Measurements from ENCODE around the gene TBCEL. TPM values are rescaled to one million over a fixed set of nuclear protein-coding genes. Genes with fewer than 3 reads are reported as not detected.

Gene TBCEL
- total RNA-seq, 1 experiment from 2014 or later: 23.6 TPM

DNA sequence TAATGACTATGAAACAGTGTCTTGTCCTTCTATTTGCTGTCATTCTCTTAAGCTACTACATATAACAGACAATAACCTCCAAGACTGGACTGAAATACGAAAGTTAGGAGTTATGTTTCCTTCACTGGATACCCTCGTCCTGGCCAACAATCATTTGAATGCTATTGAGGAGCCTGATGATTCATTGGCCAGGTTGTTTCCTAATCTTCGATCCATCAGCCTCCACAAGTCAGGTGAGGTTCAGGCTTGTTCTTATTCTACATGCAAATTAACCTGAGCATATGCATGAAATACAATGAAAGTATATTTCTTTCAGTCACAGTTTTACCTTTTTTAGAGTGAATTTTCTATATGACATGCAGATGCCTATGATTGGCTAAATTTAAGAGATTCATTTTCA is 31.2 kb downstream of the TBCEL start:
- Mint-ChIP-seq H3K27ac (ENCODE audit: unreplicated experiment) (no peak overlapping the region), H3K9me3 (ENCODE audit: unreplicated experiment) (no peaks in the 10 kb centered on the region), H3K4me1 (ENCODE audit: low read depth, unreplicated experiment) (no peaks in the 10 kb centered on the region), H3K27me3 (ENCODE audit: insufficient read depth, unreplicated experiment) (no peaks in the 10 kb centered on the region), H3K4me3 (ENCODE audit: unreplicated experiment) (no peak overlapping the region), H3K36me3 (ENCODE audit: insufficient read depth, unreplicated experiment) (peaks cover 7% of the 10 kb centered on the region)
- no peaks in the 10 kb centered on the region for H3K27me3 ChIP-seq (replicated peaks; ENCODE audit: control insufficient read depth, insufficient read depth, low read length)
- H3K4me1 ChIP-seq: no peaks in the 10 kb centered on the region
- ChIA-PET POLR2A (no interaction called here), CTCF (no interaction called here)
- no peaks in the 10 kb centered on the region for H3K9me3 ChIP-seq
- no peak overlapping the region for H3K4me3 ChIP-seq (ENCODE audit: low read depth, low read length)
- no peak for DNase-seq
- no peaks in the 10 kb centered on the region for H3K36me3 ChIP-seq (ENCODE audit: control insufficient read depth, insufficient read depth, low read length)
- BruUV-seq (replicated peaks): no TSS peak
- intact Hi-C loops (cut with micrococcal nuclease; ENCODE audit: unreplicated experiment): no loop called here
- TF ChIP-seq, protein P1, sequence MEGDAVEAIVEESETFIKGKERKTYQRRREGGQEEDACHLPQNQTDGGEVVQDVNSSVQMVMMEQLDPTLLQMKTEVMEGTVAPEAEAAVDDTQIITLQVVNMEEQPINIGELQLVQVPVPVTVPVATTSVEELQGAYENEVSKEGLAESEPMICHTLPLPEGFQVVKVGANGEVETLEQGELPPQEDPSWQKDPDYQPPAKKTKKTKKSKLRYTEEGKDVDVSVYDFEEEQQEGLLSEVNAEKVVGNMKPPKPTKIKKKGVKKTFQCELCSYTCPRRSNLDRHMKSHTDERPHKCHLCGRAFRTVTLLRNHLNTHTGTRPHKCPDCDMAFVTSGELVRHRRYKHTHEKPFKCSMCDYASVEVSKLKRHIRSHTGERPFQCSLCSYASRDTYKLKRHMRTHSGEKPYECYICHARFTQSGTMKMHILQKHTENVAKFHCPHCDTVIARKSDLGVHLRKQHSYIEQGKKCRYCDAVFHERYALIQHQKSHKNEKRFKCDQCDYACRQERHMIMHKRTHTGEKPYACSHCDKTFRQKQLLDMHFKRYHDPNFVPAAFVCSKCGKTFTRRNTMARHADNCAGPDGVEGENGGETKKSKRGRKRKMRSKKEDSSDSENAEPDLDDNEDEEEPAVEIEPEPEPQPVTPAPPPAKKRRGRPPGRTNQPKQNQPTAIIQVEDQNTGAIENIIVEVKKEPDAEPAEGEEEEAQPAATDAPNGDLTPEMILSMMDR (IDR thresholded peaks at IDR 0.05; ENCODE audit: insufficient read depth in 1 of 2, low read depth in 1 of 2, low read length in 1 of 2, severe bottlenecking in 1 of 2, unreplicated experiment in 1 of 2): no peak

DNA sequence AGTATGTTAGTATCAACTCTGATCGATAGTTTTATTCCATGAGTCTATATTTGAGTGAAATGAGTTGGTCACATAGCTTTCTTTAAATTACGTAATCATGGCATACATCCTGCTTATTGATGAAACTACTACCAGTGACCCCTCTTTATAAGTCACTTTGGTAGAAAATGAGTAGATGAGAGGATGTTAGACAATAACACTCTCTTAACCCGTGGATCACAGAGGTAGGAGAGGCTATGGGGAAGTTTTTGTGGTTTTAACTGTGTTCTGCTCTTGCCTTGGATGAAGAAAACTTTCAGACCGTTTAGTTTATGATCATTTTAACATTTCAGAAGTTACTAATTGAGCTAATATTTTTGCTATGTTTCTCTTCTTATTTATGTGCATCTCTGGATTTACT is 34.0 kb downstream of the TBCEL start:
- Mint-ChIP-seq H3K9me3 (ENCODE audit: unreplicated experiment) (no peaks in the 10 kb centered on the region), H3K36me3 (ENCODE audit: insufficient read depth, unreplicated experiment) (peaks cover 7% of the 10 kb centered on the region), H3K27me3 (ENCODE audit: insufficient read depth, unreplicated experiment) (no peaks in the 10 kb centered on the region), H3K4me3 (ENCODE audit: unreplicated experiment) (no peak overlapping the region), H3K27ac (ENCODE audit: unreplicated experiment) (no peak overlapping the region), H3K4me1 (ENCODE audit: low read depth, unreplicated experiment) (no peaks in the 10 kb centered on the region)
- H3K4me3 ChIP-seq (ENCODE audit: low read depth, low read length): no peak overlapping the region
- no peak for DNase-seq
- no peaks in the 10 kb centered on the region for H3K36me3 ChIP-seq (ENCODE audit: control insufficient read depth, insufficient read depth, low read length)
- no peaks in the 10 kb centered on the region for H3K27me3 ChIP-seq (replicated peaks; ENCODE audit: control insufficient read depth, insufficient read depth, low read length)
- H3K4me1 ChIP-seq: no peaks in the 10 kb centered on the region
- POLR2A ChIA-PET: no interaction called here
- CTCF ChIA-PET: interaction anchor here (1.3 kb wide), 1 partner anchor 137 kb away, joined by 3 read pairs; no protein-coding TSS in a partner anchor
- TF ChIP-seq, protein P1 (IDR thresholded peaks at IDR 0.05; ENCODE audit: insufficient read depth in 1 of 2, low read depth in 1 of 2, low read length in 1 of 2, severe bottlenecking in 1 of 2, unreplicated experiment in 1 of 2): no peak
- no peaks in the 10 kb centered on the region for H3K9me3 ChIP-seq
- intact Hi-C loops (cut with micrococcal nuclease; ENCODE audit: unreplicated experiment): no loop called here
- BruUV-seq (replicated peaks): no TSS peak

DNA sequence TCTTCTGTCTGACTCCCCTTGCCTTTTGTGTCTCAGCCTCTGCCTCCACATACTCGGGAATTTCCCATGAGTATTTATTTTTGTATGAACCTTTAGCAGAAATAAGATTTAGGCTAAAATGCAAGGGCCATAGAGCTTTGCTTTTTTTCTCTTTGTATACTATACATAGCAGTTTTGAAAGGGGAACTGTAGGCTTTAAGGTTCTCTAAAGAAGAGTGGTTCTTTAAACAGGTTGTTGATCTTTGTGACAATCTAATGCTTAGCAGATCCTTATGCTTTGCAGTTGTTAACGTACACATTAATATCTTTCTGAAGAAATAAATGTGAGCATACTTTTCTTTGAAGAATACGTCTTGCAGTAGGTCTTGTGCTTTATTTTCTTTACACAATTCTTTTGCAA is 35.0 kb downstream of the TBCEL start:
- H3K9me3 Mint-ChIP-seq (ENCODE audit: unreplicated experiment): no peaks in the 10 kb centered on the region
- Histone ChIP-seq H3K36me3 (ENCODE audit: control insufficient read depth, insufficient read depth, low read length) (0 out of 2 replicates have a peak, but pooled peaks cover 1% of the 10 kb centered on the region), H3K4me1 (no peaks in the 10 kb centered on the region), H3K9me3 (no peaks in the 10 kb centered on the region), H3K4me3 (ENCODE audit: low read depth, low read length) (no peak overlapping the region), H3K27me3 (replicated peaks; ENCODE audit: control insufficient read depth, insufficient read depth, low read length) (no peaks in the 10 kb centered on the region)
- ChIA-PET POLR2A (interaction anchor here (0.6 kb wide), 1 partner anchor 21 kb away, joined by 3 read pairs; no protein-coding TSS in a partner anchor), CTCF (no interaction called here)
- no peak for DNase-seq
- H3K4me3 Mint-ChIP-seq (ENCODE audit: unreplicated experiment): no peak overlapping the region
- no TSS peak for BruUV-seq (replicated peaks)
- TF ChIP-seq, protein P1 (IDR thresholded peaks at IDR 0.05; ENCODE audit: insufficient read depth in 1 of 2, low read depth in 1 of 2, low read length in 1 of 2, severe bottlenecking in 1 of 2, unreplicated experiment in 1 of 2): no peak
- H3K36me3 Mint-ChIP-seq (ENCODE audit: insufficient read depth, unreplicated experiment): peaks cover 7% of the 10 kb centered on the region
- H3K4me1 Mint-ChIP-seq (ENCODE audit: low read depth, unreplicated experiment): no peaks in the 10 kb centered on the region
- H3K27ac Mint-ChIP-seq (ENCODE audit: unreplicated experiment): no peak overlapping the region
- intact Hi-C loops (cut with micrococcal nuclease; ENCODE audit: unreplicated experiment): no loop called here
- no peaks in the 10 kb centered on the region for H3K27me3 Mint-ChIP-seq (ENCODE audit: insufficient read depth, unreplicated experiment)

Measured in Caco-2 (cell line).